HG03342 (cell line): ENCODE measurements around the gene SWT1.
"Not testable (repeated sequence)": the region's sequence is repeated elsewhere in the genome, so short reads cannot be mapped to it uniquely, and the experiment has no call there.

Experiments used
- ATAC-seq: cut with Tn5 transposase; IDR thresholded peaks from one replicate; pipeline ENCODE4 v1.9.1; 2021; ENCODE audit warnings: mild to moderate bottlenecking, moderate library complexity; ENCODE audit not compliant: unreplicated experiment

SWT1 gene

GRCh38 chr1:185318431-185319138 is 161.6 kb downstream of the SWT1 start:
- no peak for ATAC-seq

- no peak for ATAC-seq
These were observed 162.1 kb downstream of the SWT1 start for GRCh38 chr1:185319139-185319475.

- ATAC-seq: not testable (repeated sequence)
These were observed 164.1 kb downstream of the SWT1 start for GRCh38 chr1:185321104-185321503.

GRCh38 chr1:185321653-185322221 is 164.8 kb downstream of the SWT1 start:
- not testable (repeated sequence) for ATAC-seq

GRCh38 chr1:185322636-185323035 is 165.7 kb downstream of the SWT1 start:
- ATAC-seq: no peak

GRCh38 chr1:185324118-185324517 is 167.2 kb downstream of the SWT1 start:
- no peak for ATAC-seq

- ATAC-seq: no peak
These were observed 168.4 kb downstream of the SWT1 start for GRCh38 chr1:185325413-185325812.

GRCh38 chr1:185328255-185328654 is 171.3 kb downstream of the SWT1 start:
- no peak for ATAC-seq

GRCh38 chr1:185334182-185334581 is 177.2 kb downstream of the SWT1 start:
- no peak for ATAC-seq

- ATAC-seq: no peak
These were observed 180.3 kb downstream of the SWT1 start for GRCh38 chr1:185337246-185337645.

GRCh38 chr1:185338719-185339622 is 182.0 kb downstream of the SWT1 start:
- peak; percentile 96 for ATAC-seq

GRCh38 chr1:185341196-185341781 is 184.3 kb downstream of the SWT1 start:
- ATAC-seq: no peak
